ENCODE results near the gene EFCAB11. TPM values are rescaled to one million over a fixed set of nuclear protein-coding genes. Genes with fewer than 3 reads are reported as not detected.
A peak's percentile ranks its signal among the peaks of the same experiment; 100 is the strongest.

The EFCAB11 gene
- total and polyA plus RNA-seq, 2 of the 4 experiments (the other 2 are of a cell fraction) = 2.2 to 5.3 TPM

DNA sequence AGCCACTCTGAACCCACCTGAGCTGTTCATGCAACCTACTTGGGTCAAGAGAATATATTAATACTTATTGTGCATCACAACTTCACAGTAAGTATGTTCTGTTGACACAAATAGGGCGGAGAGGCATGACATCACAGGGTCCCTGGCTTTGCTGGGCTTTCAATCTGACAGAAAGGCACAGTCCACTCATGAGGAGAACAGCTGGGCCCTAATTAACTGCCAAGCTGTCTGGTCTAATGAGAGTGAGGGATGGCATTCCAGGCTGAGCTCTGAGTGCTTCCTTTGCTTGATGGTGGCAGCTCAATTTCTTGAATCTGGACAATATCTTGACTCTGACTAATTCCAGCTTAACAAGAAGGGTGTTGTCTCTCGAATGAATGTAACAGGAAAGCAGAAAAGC lies 2.0 kb downstream of the EFCAB11 start:
- H2BK120ac ChIP-seq (ENCODE audit: low read depth, low read length) = no peak overlapping the region
- DNase-seq = no peak
- peaks cover 3% of the 10 kb centered on the region; the same call in 1 of the 2 replicates for H3K4me1 ChIP-seq (ENCODE audit: control insufficient read depth, insufficient read depth, low read length)
- H4K20me1 ChIP-seq (ENCODE audit: insufficient read depth, low read length) = no peaks in the 10 kb centered on the region
- H4K91ac ChIP-seq (ENCODE audit: insufficient read depth, low read depth, low read length) = no peak overlapping the region
- H3K9me1 ChIP-seq (ENCODE audit: insufficient read depth, low read length) = 0 out of 2 replicates have a peak, but pooled peaks cover 6% of the 10 kb centered on the region
- no peak overlapping the region for H2BK15ac ChIP-seq (ENCODE audit: low read depth, low read length)
- no peaks in the 10 kb centered on the region for H3K27me3 ChIP-seq (ENCODE audit: control insufficient read depth, insufficient read depth, low read length)
- no peak overlapping the region for H3K14ac ChIP-seq (replicated peaks; ENCODE audit: low read depth, low read length)
- no peak overlapping the region for H3K56ac ChIP-seq (ENCODE audit: extremely low read depth, insufficient read depth, low read length)
- ChIA-PET CTCF (no interaction called here), POLR2A (ENCODE audit: unreplicated experiment) (no interaction called here)
- intact Hi-C loops (cut with micrococcal nuclease) (no loop called here), in situ Hi-C loops (cut with MboI; ENCODE audit: low sequenced_read_pairs) (no loop called here), dilution Hi-C loops (cut with HindIII; ENCODE audit: low sequenced_read_pairs, unreplicated experiment) (no loop called here)
- no peak overlapping the region for H2BK5ac ChIP-seq (ENCODE audit: low read depth, low read length, poor library complexity, severe bottlenecking)
- H3K4me2 ChIP-seq (ENCODE audit: low read depth, low read length) = no peak overlapping the region
- no peak overlapping the region for H3K27ac ChIP-seq (ENCODE audit: insufficient read depth, low read length)
- H4K8ac ChIP-seq (ENCODE audit: low read depth in 2 of 2, low read length in 2 of 2) = no peak overlapping the region
- H2AK5ac ChIP-seq (ENCODE audit: low read depth, low read length) = no peak overlapping the region
- H3K4ac ChIP-seq (ENCODE audit: low read depth, low read length) = no peak overlapping the region
- H3K9me3 ChIP-seq (ENCODE audit: control insufficient read depth, insufficient read depth, low read length) = no peaks in the 10 kb centered on the region
- no TSS peak for BruUV-seq (replicated peaks)
- no peak overlapping the region for H3K18ac ChIP-seq (ENCODE audit: low read depth, low read length)
- no peak for TF ChIP-seq SMC3 (IDR thresholded peaks at IDR 0.05; ENCODE audit: low read depth, low read length)
- H4K5ac ChIP-seq (ENCODE audit: low read depth, low read length) = no peak overlapping the region
- no CpG with 5 or more reads among the region's 2 CpGs for WGBS, 2 experiments (ENCODE audit: extremely low coverage in 2 of 2, insufficient read length in 1 of 2)
- no peak overlapping the region for H2AFZ ChIP-seq (replicated peaks; ENCODE audit: low read length, poor library complexity)
- H2BK20ac ChIP-seq (ENCODE audit: low read depth, low read length) = no peak overlapping the region
- H3K79me1 ChIP-seq (ENCODE audit: low read depth in 1 of 2, low read length in 2 of 2) = peaks cover 5 to 19% of the 10 kb centered on the region in 2 experiments; a peak in 3 of 4 replicates
- peaks cover 3% of the 10 kb centered on the region; the same call in 1 of the 2 replicates for H3K36me3 ChIP-seq (ENCODE audit: control insufficient read depth, insufficient read depth, low read length)
- H3K23ac ChIP-seq (ENCODE audit: low read depth, low read length) = no peak overlapping the region
- ATAC-seq (ENCODE audit: low read depth) = no peak
- H3K4me3 ChIP-seq (ENCODE audit: insufficient read depth, low read depth, low read length) = no peak overlapping the region
- H3K9ac ChIP-seq (ENCODE audit: low read depth, low read length) = no peak overlapping the region
- peak overlapping the region; percentile 59 for H2AK9ac ChIP-seq (replicated peaks; ENCODE audit: low read depth, low read length, poor library complexity)
